SK-N-MC (cell line): ENCODE measurements around the gene BTBD17.

Source experiments
- EZH2 ChIP-seq: fragments of 200-600 bp; sonication (generic); IDR thresholded peaks from one replicate; pipeline ENCODE4 v1.6.1; 2017; ENCODE audit warnings: antibody characterized with exemption
- FOXP2 ChIP-seq: optimal IDR thresholded peaks from 2 replicates; pipeline ENCODE3; 2011; ENCODE audit warnings: mild to moderate bottlenecking, moderate library complexity; ENCODE audit not compliant: insufficient read depth; ENCODE audit errors: extremely low read length, control extremely low read depth
- POLR2AphosphoS5 ChIP-seq: IDR thresholded peaks from 2 replicates; pipeline ENCODE4 v1.6.1; 2012; ENCODE audit warnings: mild to moderate bottlenecking, low read depth, low read length, borderline replicate concordance

- TF ChIP-seq EZH2 (no peak), POLR2AphosphoS5 (no peak), FOXP2 (no peak)
These were observed 19.4 kb downstream of the BTBD17 start for GRCh38 chr17:74342224-74342623.
